HepG2 (cell line): Measurements from ENCODE around the gene COA5. TPM values are rescaled to one million over a fixed set of nuclear protein-coding genes. Genes with fewer than 3 reads are reported as not detected.

ENCODE experiments used
- ARNTL ChIP-seq: sonication (generic); formaldehyde crosslinking; IDR thresholded peaks from 2 replicates; pipeline ENCODE4 v1.4.0; 2020; ENCODE audit warnings: mild to moderate bottlenecking, missing genetic modification reagents
- CEBPG ChIP-seq: IDR thresholded peaks from 2 replicates; pipeline ENCODE4 v1.6.1; 2016
- CTCF ChIP-seq: sonication (generic); formaldehyde crosslinking; IDR thresholded peaks from 2 replicates; pipeline ENCODE4 v1.5.0; 2020; ENCODE audit warnings: mild to moderate bottlenecking, missing genetic modification reagents, moderate library complexity
- HMGA1 ChIP-seq: sonication (generic); formaldehyde crosslinking; conservative IDR thresholded peaks from 2 replicates; pipeline ENCODE4 v1.4.0; 2020; ENCODE audit warnings: missing genetic modification reagents
- KAT8 ChIP-seq: IDR thresholded peaks from 2 replicates; pipeline ENCODE4 v1.6.1; 2016; ENCODE audit warnings: missing genetic modification reagents, missing compliant biosample characterization
- MED8 ChIP-seq: sonication (generic); formaldehyde crosslinking; IDR thresholded peaks from 2 replicates; pipeline ENCODE4 v1.8.1; 2023; ENCODE audit warnings: mild to moderate bottlenecking, missing genetic modification reagents; ENCODE audit not compliant: insufficient replicate concordance
- NFIB ChIP-seq: sonication (generic); formaldehyde crosslinking; IDR thresholded peaks from 2 replicates; pipeline ENCODE4 v1.9.0; 2021; ENCODE audit warnings: missing genetic modification reagents, mild to moderate bottlenecking, borderline replicate concordance
- POGK ChIP-seq: sonication (generic); formaldehyde crosslinking; conservative IDR thresholded peaks from 2 replicates; pipeline ENCODE4 v1.8.0; 2022; ENCODE audit warnings: mild to moderate bottlenecking, moderate library complexity, missing genetic modification reagents
- PRPF4 ChIP-seq: fragments of 200-400 bp; formaldehyde crosslinking; IDR thresholded peaks from 2 replicates; pipeline ENCODE4 v1.6.1; 2016; ENCODE audit warnings: low read length, low read depth; ENCODE audit not compliant: poor library complexity, severe bottlenecking
- SKIL ChIP-seq: sonication (generic); formaldehyde crosslinking; IDR thresholded peaks from 2 replicates; pipeline ENCODE4 v1.8.0; 2022; ENCODE audit warnings: missing genetic modification reagents, mild to moderate bottlenecking, moderate library complexity, borderline replicate concordance
- SMARCE1 ChIP-seq: fragments of 450-650 bp; IDR thresholded peaks from 2 replicates; pipeline ENCODE4 v1.6.1; 2017; ENCODE audit warnings: borderline replicate concordance
- SOX6 ChIP-seq, 2 experiments: fragments of 450-650 bp in 1 of 2; sonication (generic) in 1 of 2; formaldehyde crosslinking in 1 of 2; IDR thresholded peaks; 2 replicates each; pipeline versions ENCODE4 v1.4.0 to v1.6.1; 2017 to 2020; ENCODE audit warnings: antibody characterized with exemption in 1 of 2, mild to moderate bottlenecking in 1 of 2, missing genetic modification reagents in 1 of 2
- STAT6 ChIP-seq: sonication (generic); formaldehyde crosslinking; IDR thresholded peaks from 2 replicates; pipeline ENCODE4 v1.4.0; 2020; ENCODE audit warnings: missing genetic modification reagents, mild to moderate bottlenecking, borderline replicate concordance
- ZNF256 ChIP-seq: sonication (generic); formaldehyde crosslinking; conservative IDR thresholded peaks from 2 replicates; pipeline ENCODE4 v1.4.0; 2020; ENCODE audit warnings: missing genetic modification reagents
- ZNF33B ChIP-seq: sonication (generic); formaldehyde crosslinking; IDR thresholded peaks from 2 replicates; pipeline ENCODE4 v1.5.1; 2020; ENCODE audit warnings: mild to moderate bottlenecking, missing genetic modification reagents
- ZNF484 ChIP-seq: sonication (generic); formaldehyde crosslinking; IDR thresholded peaks from 2 replicates; pipeline ENCODE4 v1.5.1; 2020; ENCODE audit warnings: mild to moderate bottlenecking, low read depth, missing genetic modification reagents, borderline replicate concordance
- ZNF704 ChIP-seq: sonication (generic); formaldehyde crosslinking; IDR thresholded peaks from 2 replicates; pipeline ENCODE4 v1.8.1; 2023; ENCODE audit warnings: mild to moderate bottlenecking, inconsistent platforms, moderate library complexity, missing genetic modification reagents, borderline replicate concordance
- ZNF883 ChIP-seq: sonication (generic); formaldehyde crosslinking; IDR thresholded peaks from 2 replicates; pipeline ENCODE4 v1.5.1; 2020; ENCODE audit warnings: mild to moderate bottlenecking, missing genetic modification reagents; ENCODE audit errors: not compliant biosample characterization
- polyA plus RNA-seq, 8 experiments: library from polyadenylated mRNA; depleted of rRNA in 3 of 8; stranded (reverse) in 7 of 8; unstranded in 1 of 8; fragments of >200 nt; fragmentation: Illumina TruSeq in 4 of 8; extraction: Trizol in 4 of 8; gene quantifications; 2 replicates each; pipeline versions ENCODE4 v1.2.1 to v1.2.3, GENCODE V29; 2011 to 2016; ENCODE audit warnings: low read depth in 4 of 8, missing spikeins in 1 of 8, mixed read lengths in 1 of 8; ENCODE audit not compliant: insufficient read depth in 1 of 8
- total RNA-seq, 5 experiments: library from RNA; depleted of rRNA; stranded (reverse); fragments of >200 nt; fragmentation: Illumina TruSeq; extraction: Trizol; gene quantifications; 2 replicates each; pipeline ENCODE4 v1.2.3, GENCODE V29; 2016; ENCODE audit warnings: low read depth in 1 of 5

COA5 gene
- total and polyA plus RNA-seq, 2 of the 13 experiments (the other 11 are each of a cell fraction or from before 2014, with no cell fraction given), result 43.6 to 64.5 TPM

GRCh38 chr2:98601532-98602132, 6.7 kb downstream of the COA5 start (continued):
- no peak for TF ChIP-seq STAT6 (CRISPR knock-in tag)
- no peak for TF ChIP-seq ZNF256 (CRISPR knock-in tag)
- TF ChIP-seq SMARCE1, result no peak
- TF ChIP-seq ZNF484, result no peak
- 0 out of 2 replicates have a peak, but pooled peaks have one; percentile 18 for TF ChIP-seq KAT8 (CRISPR knock-in tag)
- TF ChIP-seq CTCF, result peak; percentile 97
- no peak for TF ChIP-seq PRPF4
- no peak for TF ChIP-seq ARNTL
- no peak for TF ChIP-seq ZNF704 (CRISPR knock-in tag)
- TF ChIP-seq POGK (CRISPR knock-in tag), result no peak
- TF ChIP-seq SKIL (CRISPR knock-in tag), result no peak
- TF ChIP-seq SOX6 (IDR thresholded peaks at IDR 0.05), result no peak
- no peak for TF ChIP-seq SOX6 (CRISPR knock-in tag; IDR thresholded peaks at IDR 0.05)
- TF ChIP-seq MED8, result no peak
- no peak for TF ChIP-seq HMGA1 (CRISPR knock-in tag)
- TF ChIP-seq ZNF33B (CRISPR knock-in tag), result no peak
- no peak for TF ChIP-seq ZNF883 (CRISPR knock-in tag)
- no peak for TF ChIP-seq NFIB (CRISPR knock-in tag)
- 0 out of 2 replicates have a peak, but pooled peaks have one; percentile 19 for TF ChIP-seq CEBPG (CRISPR knock-in tag)
